DOHH2 (cell line): ENCODE measurements around the gene RPL29.
"Not testable (repeated sequence)": the region's sequence is repeated elsewhere in the genome, so short reads cannot be mapped to it uniquely, and the experiment has no call there.

Experiments
- H3F3A ChIP-seq: fragments of 200-600 bp; sonication (generic), shearing (Covaris generic); 2 replicates; pipeline ENCODE4 v1.6.0; 2016; ENCODE audit warnings: antibody characterized with exemption, mild to moderate bottlenecking; ENCODE audit not compliant: control insufficient read depth, insufficient read depth
- H3K27ac ChIP-seq: fragments of 200-600 bp; sonication (generic); 2 replicates; pipeline ENCODE4 v1.5.1; 2014; ENCODE audit warnings: low read depth, mild to moderate bottlenecking, low read length, moderate library complexity
- H3K27me3 ChIP-seq: fragments of 200-600 bp; sonication (generic); 2 replicates; pipeline ENCODE4 v1.6.1; 2014; ENCODE audit warnings: mild to moderate bottlenecking, low read length, mixed read lengths; ENCODE audit not compliant: control insufficient read depth
- H3K36me3 ChIP-seq: fragments of 200-600 bp; sonication (generic); 2 replicates; pipeline ENCODE4 v1.6.1; 2014; ENCODE audit warnings: mild to moderate bottlenecking, low read length, moderate library complexity, mixed read lengths; ENCODE audit not compliant: control insufficient read depth
- H3K4me1 ChIP-seq: fragments of 200-600 bp; sonication (generic); 2 replicates; pipeline ENCODE4 v1.6.1; 2014; ENCODE audit warnings: mild to moderate bottlenecking, low read length, mixed read lengths; ENCODE audit not compliant: control insufficient read depth
- H3K4me2 ChIP-seq: fragments of 200-600 bp; sonication (generic); 2 replicates; pipeline ENCODE4 v1.6.0; 2014; ENCODE audit warnings: mild to moderate bottlenecking, low read length, moderate library complexity
- H3K4me3 ChIP-seq: fragments of 200-600 bp; sonication (generic); 2 replicates; pipeline ENCODE4 v1.5.1; 2014; ENCODE audit warnings: mild to moderate bottlenecking, low read length, mixed read lengths
- H3K79me2 ChIP-seq: fragments of 200-600 bp; sonication (generic); 2 replicates; pipeline ENCODE4 v1.6.1; 2014; ENCODE audit warnings: mild to moderate bottlenecking, low read length, mixed read lengths; ENCODE audit not compliant: control insufficient read depth
- H3K9me2 ChIP-seq: fragments of 200-600 bp; sonication (generic); replicated peaks from 2 replicates; pipeline ENCODE4 v1.6.1; 2014; ENCODE audit warnings: mild to moderate bottlenecking, low read length, mixed read lengths; ENCODE audit not compliant: control insufficient read depth
- H3K9me3 ChIP-seq: fragments of 200-600 bp; sonication (generic); 2 replicates; pipeline ENCODE4 v1.6.1; 2014; ENCODE audit warnings: antibody characterized with exemption, low read length, mixed read lengths; ENCODE audit not compliant: control insufficient read depth, insufficient read depth
- H4K20me1 ChIP-seq: fragments of 200-600 bp; sonication (generic); 2 replicates; pipeline ENCODE4 v1.6.0; 2014; ENCODE audit warnings: low read depth, mild to moderate bottlenecking, antibody characterized with exemption, low read length, moderate library complexity; ENCODE audit not compliant: control insufficient read depth, insufficient read depth
- CTCF ChIP-seq: fragments of 200-600 bp; sonication (generic); IDR thresholded peaks from one replicate; pipeline ENCODE4 v1.5.1; 2014; ENCODE audit warnings: antibody characterized with exemption, mild to moderate bottlenecking, low read depth, low read length; ENCODE audit not compliant: poor library complexity, severe bottlenecking
- EZH2phosphoT487 ChIP-seq: fragments of 200-600 bp; sonication (generic); IDR thresholded peaks from 2 replicates; pipeline ENCODE4 v1.6.1; 2017; ENCODE audit warnings: borderline replicate concordance, mild to moderate bottlenecking, antibody characterized with exemption, low read length, moderate library complexity, mixed read lengths

The RPL29 gene

DNA sequence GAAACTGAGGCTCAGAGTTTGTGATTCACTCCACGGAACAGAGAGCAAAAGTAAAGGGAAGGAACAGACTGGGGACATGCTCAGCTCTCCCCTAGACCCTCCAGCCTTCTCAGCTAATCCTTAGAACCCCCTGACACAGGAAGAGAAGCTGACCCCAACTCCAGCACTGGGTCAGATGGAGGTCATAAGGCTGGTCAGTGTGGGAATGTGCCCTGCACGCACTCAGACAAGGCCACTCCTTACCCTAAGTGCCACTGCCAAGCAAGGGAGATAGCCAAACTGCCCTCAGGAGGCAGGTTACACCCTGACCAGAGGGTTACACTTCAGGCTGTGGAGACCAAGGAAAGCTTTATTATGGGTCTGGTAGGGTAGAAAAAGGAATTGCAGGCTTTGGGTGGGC is 1.2 kb downstream of the RPL29 start:
- Histone ChIP-seq H3K4me3 (peak overlapping the region; percentile 99), H3K27ac (peak overlapping the region; percentile 76), H3K79me2 (peaks cover 24% of the 10 kb centered on the region), H3K36me3 (peaks cover 44% of the 10 kb centered on the region), H3F3A (peaks cover 43% of the 10 kb centered on the region), H3K4me1 (peaks cover 38% of the 10 kb centered on the region), H3K4me2 (peak overlapping the region; percentile 93), H3K9me3 (no peaks in the 10 kb centered on the region), H3K9me2 (no peaks in the 10 kb centered on the region), H4K20me1 (peaks cover 5% of the 10 kb centered on the region; the same call in 1 of the 2 replicates), H3K27me3 (peaks cover 5% of the 10 kb centered on the region; the same call in 1 of the 2 replicates)
- no peak for TF ChIP-seq EZH2phosphoT487
- no peak for TF ChIP-seq CTCF

GRCh38 chr3:51993657-51994056 is 2.0 kb downstream of the RPL29 start:
- Histone ChIP-seq H3K4me2 (peak overlapping the region; percentile 93), H3K36me3 (peaks cover 44% of the 10 kb centered on the region), H3K79me2 (peaks cover 24% of the 10 kb centered on the region), H3K4me3 (peak overlapping the region; percentile 99), H3K4me1 (peaks cover 38% of the 10 kb centered on the region), H3F3A (peaks cover 52% of the 10 kb centered on the region)
- not testable (repeated sequence) for H3K27me3 ChIP-seq, H3K9me2 ChIP-seq, H3K27ac ChIP-seq, H4K20me1 ChIP-seq, H3K9me3 ChIP-seq

GRCh38 chr3:51992017-51992682 is 3.5 kb downstream of the RPL29 start:
- Histone ChIP-seq H3K79me2 (peaks cover 24% of the 10 kb centered on the region), H3F3A (peaks cover 53% of the 10 kb centered on the region), H4K20me1 (peaks cover 5% of the 10 kb centered on the region; the same call in 1 of the 2 replicates), H3K9me3 (no peaks in the 10 kb centered on the region), H3K4me1 (peaks cover 38% of the 10 kb centered on the region), H3K36me3 (peaks cover 44% of the 10 kb centered on the region), H3K4me2 (peak overlapping the region; percentile 25), H3K27me3 (no peaks in the 10 kb centered on the region; the same call in 1 of the 2 replicates), H3K9me2 (no peaks in the 10 kb centered on the region), H3K4me3 (0 out of 2 replicates have a peak overlapping the region, but pooled peaks have one; percentile 1), H3K27ac (peak overlapping the region; percentile 58)
- no peak for TF ChIP-seq CTCF
- no peak for TF ChIP-seq EZH2phosphoT487

GRCh38 chr3:51990501-51990971 is 5.2 kb downstream of the RPL29 start:
- H3K79me2 ChIP-seq = peaks cover 21% of the 10 kb centered on the region
- H3K27ac ChIP-seq, H3K9me2 ChIP-seq, H3K4me2 ChIP-seq, H3K4me3 ChIP-seq, H4K20me1 ChIP-seq, H3K27me3 ChIP-seq, H3K9me3 ChIP-seq: not testable (repeated sequence)
- peaks cover 53% of the 10 kb centered on the region for H3F3A ChIP-seq
- peaks cover 36% of the 10 kb centered on the region for H3K4me1 ChIP-seq
- peaks cover 43% of the 10 kb centered on the region for H3K36me3 ChIP-seq
